Endothelial cell of umbilical vein (primary cell): ENCODE results near the gene RIMBP2. TPM values are rescaled to one million over a fixed set of nuclear protein-coding genes. Genes with fewer than 3 reads are reported as not detected.

Experiments
- BruUV-seq: library from RNA; stranded (reverse); fragments of 400-500 nt; replicated peaks from 2 replicates; lab custom pipeline; 2021; lab: Mats Ljungman, UMichigan
- CTCF ChIA-PET: fragments of 300-600, 350-600 bp; sonication (Branson Sonifier 250); formaldehyde crosslinking; loops from one replicate; lab custom pipeline; 2021; ENCODE audit warnings: antibody characterized with exemption, inconsistent platforms; lab: Charles Lee
- POLR2A ChIA-PET: fragments of 300-600, 350-600 bp; sonication (Branson Sonifier 250); formaldehyde crosslinking; loops from one replicate; lab custom pipeline; 2021; ENCODE audit warnings: antibody characterized with exemption, inconsistent platforms; lab: Charles Lee
- DNase-seq: peaks from one replicate; pipeline ENCODE4 v3.0.0-alpha.2; 2011; ENCODE audit warnings: low read depth, low spot score
- FAIRE-seq: peaks from 2 replicates; lab custom pipeline; 2011; peaks lifted over from hg19 to GRCh38; lab: Jason Lieb, UNC
- H2AFZ ChIP-seq: 2 replicates; pipeline ENCODE4 v1.6.0; 2012; ENCODE audit warnings: low read depth, low read length, control low read depth, inconsistent platforms
- H3K27ac ChIP-seq: 2 replicates; pipeline ENCODE4 v1.5.1; 2011; ENCODE audit warnings: low read depth, mild to moderate bottlenecking, control low read depth, low read length, moderate library complexity; ENCODE audit not compliant: insufficient read depth
- H3K27me3 ChIP-seq, 2 experiments: 2 replicates each; pipeline versions ENCODE4 v1.6.0 to v1.6.1; 2011; ENCODE audit warnings: low read length in 2 of 2, mixed read lengths in 1 of 2; ENCODE audit not compliant: control insufficient read depth in 2 of 2, insufficient read depth in 2 of 2
- H3K36me3 ChIP-seq, 2 experiments: 2 replicates in 1 of 2; 3 replicates in 1 of 2; pipeline ENCODE4 v1.5.1; 2011; ENCODE audit warnings: low read length in 2 of 2, mild to moderate bottlenecking in 1 of 2, moderate library complexity in 1 of 2; ENCODE audit not compliant: control insufficient read depth in 2 of 2, insufficient read depth in 2 of 2; ENCODE audit errors: extremely low read depth in 1 of 2
- H3K4me1 ChIP-seq: 3 replicates; pipeline ENCODE4 v1.5.1; 2011; ENCODE audit warnings: mild to moderate bottlenecking, low read length; ENCODE audit not compliant: control insufficient read depth, insufficient read depth; ENCODE audit errors: extremely low read depth
- H3K4me2 ChIP-seq: 2 replicates; pipeline ENCODE4 v1.6.1; 2011; ENCODE audit warnings: low read length, control low read depth, mixed read lengths; ENCODE audit not compliant: insufficient read depth
- H3K4me3 ChIP-seq, 3 experiments: fragments of 200-600 bp in 1 of 3; sonication (generic), shearing (Covaris generic) in 1 of 3; replicated peaks in 1 of 3; 2 replicates each; pipeline ENCODE4 v1.5.1; 2011 to 2016; ENCODE audit warnings: control low read depth in 3 of 3, low read length in 3 of 3, mild to moderate bottlenecking in 2 of 3, inconsistent platforms in 1 of 3, low read depth in 1 of 3, moderate library complexity in 1 of 3; ENCODE audit not compliant: insufficient read depth in 1 of 3
- H3K79me2 ChIP-seq: 2 replicates; pipeline ENCODE4 v1.6.0; 2012; ENCODE audit warnings: low read length, inconsistent platforms; ENCODE audit not compliant: control insufficient read depth, insufficient read depth
- H3K9ac ChIP-seq: replicated peaks from 2 replicates; pipeline ENCODE3; 2011; ENCODE audit warnings: low read length, control low read depth; ENCODE audit not compliant: insufficient read depth; ENCODE audit errors: extremely low read depth
- H3K9me1 ChIP-seq: replicated peaks from 3 replicates; pipeline ENCODE4 v1.6.0; 2011; ENCODE audit warnings: mild to moderate bottlenecking, low read length; ENCODE audit not compliant: control insufficient read depth, insufficient read depth; ENCODE audit errors: extremely low read depth
- H3K9me3 ChIP-seq: replicated peaks from 2 replicates; pipeline ENCODE4 v1.5.1; 2012; ENCODE audit warnings: low read length, inconsistent platforms; ENCODE audit not compliant: control insufficient read depth, insufficient read depth
- H4K20me1 ChIP-seq: replicated peaks from 2 replicates; pipeline ENCODE3; 2011; ENCODE audit warnings: mild to moderate bottlenecking, low read length; ENCODE audit not compliant: control insufficient read depth, insufficient read depth; ENCODE audit errors: extremely low read depth
- EZH2 ChIP-seq: IDR thresholded peaks from 2 replicates; pipeline ENCODE4 v1.6.1; 2012; ENCODE audit warnings: borderline replicate concordance, low read depth, mild to moderate bottlenecking, moderate library complexity, low read length, inconsistent platforms; ENCODE audit not compliant: severe bottlenecking
- FOS ChIP-seq: IDR thresholded peaks from 2 replicates; pipeline ENCODE4 v1.6.1; 2011; ENCODE audit warnings: mild to moderate bottlenecking, low read length, moderate library complexity, borderline replicate concordance; ENCODE audit not compliant: insufficient read depth
- GATA2 ChIP-seq: IDR thresholded peaks from 2 replicates; pipeline ENCODE4 v1.7.0; 2011; ENCODE audit warnings: low read depth, mild to moderate bottlenecking, moderate library complexity, mixed read lengths, low read length; ENCODE audit not compliant: insufficient read length, insufficient read depth
- JUN ChIP-seq: IDR thresholded peaks from 2 replicates; pipeline ENCODE4 v1.6.1; 2011; ENCODE audit warnings: borderline replicate concordance, low read depth; ENCODE audit not compliant: insufficient read length, insufficient read depth
- MYC ChIP-seq: IDR thresholded peaks from one replicate; pipeline ENCODE4 v1.6.1; 2011; ENCODE audit warnings: mild to moderate bottlenecking, low read depth, low read length
- POLR2A ChIP-seq: IDR thresholded peaks from 2 replicates; pipeline ENCODE4 v1.6.1; 2012; ENCODE audit warnings: low read depth, mild to moderate bottlenecking, control low read depth, low read length
- POLR2AphosphoS5 ChIP-seq: IDR thresholded peaks from 2 replicates; pipeline ENCODE4 v1.6.1; 2012; ENCODE audit warnings: low read depth, mild to moderate bottlenecking, control low read depth, low read length, moderate library complexity; ENCODE audit not compliant: insufficient read depth
- dilution Hi-C: fragments of 300-500 bp; cut with MboI; formaldehyde crosslinking; loops from one replicate; pipeline ENCODE4 v1.15.0; 2019; ENCODE audit warnings: low sequenced_read_pairs; ENCODE audit not compliant: extremely low pct_ligation_motif_present
- intact Hi-C: fragments of 100-400 bp; cut with micrococcal nuclease; formaldehyde crosslinking; loops from one replicate; pipeline ENCODE4 v1.10.0; 2022
- polyA plus RNA-seq, 4 experiments: library from polyadenylated mRNA; depleted of rRNA in 3 of 4; stranded (reverse) in 3 of 4; unstranded in 1 of 4; fragments of >200 nt; gene quantifications; 2 replicates each; pipeline versions ENCODE4 v1.2.1 to v1.2.3, GENCODE V29; 2011 to 2012; ENCODE audit warnings: missing spikeins in 1 of 4
- total RNA-seq: library from RNA; stranded (reverse); gene quantifications from 2 replicates; pipeline ENCODE4 v1.2.3, GENCODE V29; 2021
- TF ChIP-seq, protein P1 (sequence below): IDR thresholded peaks from 2 replicates; pipeline ENCODE4 v1.6.1; 2011; ENCODE audit not compliant: insufficient read depth, insufficient read length
- TF ChIP-seq, protein P2 (sequence below), 2 donors: IDR thresholded peaks; 1 replicate in 1 of 2; 2 replicates in 1 of 2; pipeline ENCODE4 v1.5.1; 2011; ENCODE audit warnings: low read length in 2 of 2, mild to moderate bottlenecking in 2 of 2, moderate library complexity in 2 of 2, control low read depth in 1 of 2, inconsistent platforms in 1 of 2, low read depth in 1 of 2; ENCODE audit not compliant: insufficient read depth in 1 of 2; ENCODE audit errors: extremely low read depth in 1 of 2

The RIMBP2 gene
- total and polyA plus RNA-seq, 2 donors (not counting 3 experiments of a cell fraction or from before 2014, with no cell fraction given) = 0.04 TPM; not detected in 1

DNA sequence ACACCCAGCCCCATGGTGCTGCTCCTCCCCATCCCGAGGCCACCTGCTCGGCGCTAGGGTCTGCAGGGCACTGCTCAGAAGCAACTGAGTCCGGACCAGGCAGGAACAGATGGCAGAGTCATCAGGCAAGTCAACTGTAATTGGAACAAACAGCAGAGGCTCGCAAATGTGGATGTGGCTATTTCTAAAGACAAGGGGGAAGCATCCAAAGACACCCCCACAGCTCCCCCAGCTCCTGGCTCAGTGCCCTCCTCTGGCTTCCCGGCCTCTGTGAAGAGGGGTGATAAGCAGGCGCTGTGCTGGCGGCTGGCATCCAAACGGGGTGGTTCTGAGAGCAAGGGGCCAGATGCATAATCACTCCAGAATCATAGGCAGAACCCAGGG is 252.8 kb downstream of the RIMBP2 start:
- no peak for TF ChIP-seq POLR2A
- TF ChIP-seq FOS = no peak
- TF ChIP-seq MYC = no peak
- no peak for TF ChIP-seq POLR2AphosphoS5
- no peak for TF ChIP-seq GATA2
- Histone ChIP-seq H3K9me1 (no peaks in the 10 kb centered on the region), H3K9me3 (peaks cover 11% of the 10 kb centered on the region), H3K9ac (no peak overlapping the region), H2AFZ (no peak overlapping the region), H3K4me2 (no peak overlapping the region), H3K79me2 (no peaks in the 10 kb centered on the region), H3K4me1 (no peaks in the 10 kb centered on the region), H3K4me3 (no peak overlapping the region), H3K27me3 (no peaks in the 10 kb centered on the region), H4K20me1 (no peaks in the 10 kb centered on the region), H3K27ac (no peak overlapping the region), H3K36me3 (no peaks in the 10 kb centered on the region)
- dilution Hi-C loops (no loop called here), intact Hi-C loops (no loop called here)
- BruUV-seq = no TSS peak
- no peak for FAIRE-seq
- CTCF ChIA-PET = no interaction called here
- POLR2A ChIA-PET = no interaction called here
- no peak for DNase-seq

DNA sequence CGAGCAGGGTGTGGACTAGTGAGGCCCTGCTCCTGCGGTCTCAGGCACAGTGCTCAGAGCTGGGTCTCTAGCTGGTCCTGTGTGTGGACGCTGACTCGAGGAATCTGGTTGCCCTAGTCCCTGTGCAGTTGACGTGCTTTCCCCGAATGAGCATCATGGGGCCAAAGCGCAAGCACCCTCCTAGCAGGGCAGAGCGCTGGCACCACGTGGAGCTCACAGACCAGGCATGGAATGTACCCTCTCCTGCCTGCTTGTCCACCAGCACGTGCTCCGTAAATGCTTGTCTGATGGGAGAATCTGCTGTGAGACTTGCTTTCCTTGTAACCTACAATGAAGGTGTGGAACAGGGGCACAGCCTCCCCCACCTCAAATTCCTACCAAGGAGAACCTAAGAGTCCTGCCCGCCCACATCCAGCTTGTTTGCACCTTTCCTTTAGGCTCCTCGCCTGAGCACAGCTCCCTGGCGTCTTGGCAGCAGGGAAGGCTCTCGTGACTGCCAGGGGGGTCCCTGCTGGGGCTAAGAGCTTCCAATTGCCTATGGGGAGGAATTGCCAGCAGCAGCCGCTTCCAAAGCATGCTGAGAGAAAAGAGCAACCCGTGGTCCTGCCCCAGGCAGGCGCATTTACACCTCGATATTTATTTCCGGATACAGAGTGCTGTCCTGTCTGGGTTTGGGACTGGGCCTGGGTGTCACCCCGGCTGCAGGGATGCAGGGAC is 253.4 kb downstream of the RIMBP2 start:
- no peak for DNase-seq
- BruUV-seq = no TSS peak
- ChIA-PET POLR2A (no interaction called here), CTCF (no interaction called here)
- intact Hi-C loops (no loop called here), dilution Hi-C loops (no loop called here)
- H2AFZ ChIP-seq = no peak overlapping the region
- H3K36me3 ChIP-seq = no peaks in the 10 kb centered on the region
- no peaks in the 10 kb centered on the region for H3K79me2 ChIP-seq
- no peak overlapping the region for H3K4me2 ChIP-seq
- FAIRE-seq = no peak
- TF ChIP-seq, protein P1, sequence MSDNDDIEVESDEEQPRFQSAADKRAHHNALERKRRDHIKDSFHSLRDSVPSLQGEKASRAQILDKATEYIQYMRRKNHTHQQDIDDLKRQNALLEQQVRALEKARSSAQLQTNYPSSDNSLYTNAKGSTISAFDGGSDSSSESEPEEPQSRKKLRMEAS = no peak
- TF ChIP-seq GATA2 = no peak
- TF ChIP-seq EZH2 = no peak
- no peak for TF ChIP-seq POLR2AphosphoS5
- TF ChIP-seq FOS = no peak
- no peak for TF ChIP-seq MYC
- TF ChIP-seq JUN = no peak
- TF ChIP-seq POLR2A = no peak
- TF ChIP-seq, protein P2, sequence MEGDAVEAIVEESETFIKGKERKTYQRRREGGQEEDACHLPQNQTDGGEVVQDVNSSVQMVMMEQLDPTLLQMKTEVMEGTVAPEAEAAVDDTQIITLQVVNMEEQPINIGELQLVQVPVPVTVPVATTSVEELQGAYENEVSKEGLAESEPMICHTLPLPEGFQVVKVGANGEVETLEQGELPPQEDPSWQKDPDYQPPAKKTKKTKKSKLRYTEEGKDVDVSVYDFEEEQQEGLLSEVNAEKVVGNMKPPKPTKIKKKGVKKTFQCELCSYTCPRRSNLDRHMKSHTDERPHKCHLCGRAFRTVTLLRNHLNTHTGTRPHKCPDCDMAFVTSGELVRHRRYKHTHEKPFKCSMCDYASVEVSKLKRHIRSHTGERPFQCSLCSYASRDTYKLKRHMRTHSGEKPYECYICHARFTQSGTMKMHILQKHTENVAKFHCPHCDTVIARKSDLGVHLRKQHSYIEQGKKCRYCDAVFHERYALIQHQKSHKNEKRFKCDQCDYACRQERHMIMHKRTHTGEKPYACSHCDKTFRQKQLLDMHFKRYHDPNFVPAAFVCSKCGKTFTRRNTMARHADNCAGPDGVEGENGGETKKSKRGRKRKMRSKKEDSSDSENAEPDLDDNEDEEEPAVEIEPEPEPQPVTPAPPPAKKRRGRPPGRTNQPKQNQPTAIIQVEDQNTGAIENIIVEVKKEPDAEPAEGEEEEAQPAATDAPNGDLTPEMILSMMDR (IDR thresholded peaks at IDR 0.05; ENCODE audit: extremely low read depth in 1 of 2, insufficient read depth in 1 of 2, low read depth in 1 of 2, low read length in 2 of 2) = no peak
- peaks cover 11% of the 10 kb centered on the region for H3K9me3 ChIP-seq
- H3K27ac ChIP-seq = no peak overlapping the region
- no peak overlapping the region for H3K9ac ChIP-seq
- no peaks in the 10 kb centered on the region for H3K27me3 ChIP-seq
- no peaks in the 10 kb centered on the region for H4K20me1 ChIP-seq
- no peaks in the 10 kb centered on the region for H3K4me1 ChIP-seq
- no peak overlapping the region for H3K4me3 ChIP-seq
- no peaks in the 10 kb centered on the region for H3K9me1 ChIP-seq
